GM12878 (cell line): ENCODE data around the gene ZDHHC14. TPM values are rescaled to one million over a fixed set of nuclear protein-coding genes. Genes with fewer than 3 reads are reported as not detected.

Source experiments
- ASH2L ChIP-seq: fragments of 300-600, 200-600 bp; sonication (generic); IDR thresholded peaks from 2 replicates; pipeline ENCODE4 v1.6.1; 2017; ENCODE audit warnings: low read depth, mild to moderate bottlenecking, borderline replicate concordance
- ATF2 ChIP-seq: IDR thresholded peaks from 2 replicates; pipeline ENCODE4 v1.6.1; 2012; ENCODE audit warnings: low read length, inconsistent platforms
- ATF7 ChIP-seq: fragments of 450-650 bp; IDR thresholded peaks from 2 replicates; pipeline ENCODE4 v1.6.1; 2016; ENCODE audit warnings: low read depth, mild to moderate bottlenecking
- BMI1 ChIP-seq: fragments of 450-650 bp; IDR thresholded peaks from 2 replicates; pipeline ENCODE4 v1.6.1; 2016; ENCODE audit warnings: mild to moderate bottlenecking, moderate library complexity, borderline replicate concordance
- CEBPB ChIP-seq, 2 experiments: fragments of 150-350 bp in 1 of 2; IDR thresholded peaks; 2 replicates each; pipeline ENCODE4 v1.6.1; 2012 to 2014; ENCODE audit warnings: low read depth in 2 of 2, low read length in 2 of 2, borderline replicate concordance in 1 of 2, inconsistent platforms in 1 of 2
- CREM ChIP-seq: IDR thresholded peaks from 2 replicates; pipeline ENCODE4 v1.6.1; 2014; ENCODE audit warnings: antibody characterized with exemption, low read depth
- ELK1 ChIP-seq: IDR thresholded peaks from 2 replicates; pipeline ENCODE4 v1.6.1; 2012; ENCODE audit warnings: low read depth, low read length, improper control_type of control experiment
- GABPA ChIP-seq: IDR thresholded peaks from 2 replicates; pipeline ENCODE4 v1.6.1; 2014; ENCODE audit warnings: antibody characterized with exemption, low read depth, mild to moderate bottlenecking, inconsistent platforms
- IRF3 ChIP-seq: fragments of 450-650 bp; IDR thresholded peaks from 2 replicates; pipeline ENCODE4 v1.6.1; 2014; ENCODE audit warnings: mild to moderate bottlenecking
- JUNB ChIP-seq: IDR thresholded peaks from 2 replicates; pipeline ENCODE4 v1.6.1; 2016; ENCODE audit warnings: antibody characterized with exemption, mild to moderate bottlenecking
- KAT2A ChIP-seq: conservative IDR thresholded peaks from 2 replicates; pipeline ENCODE4 v1.6.1; 2011; ENCODE audit warnings: low read depth, low read length; ENCODE audit not compliant: control insufficient read depth
- NRF1 ChIP-seq: conservative IDR thresholded peaks from 2 replicates; pipeline ENCODE4 v1.6.1; 2011; ENCODE audit warnings: mild to moderate bottlenecking, low read depth, low read length, improper control_type of control experiment
- PBX3 ChIP-seq: IDR thresholded peaks from 2 replicates; pipeline ENCODE4 v1.6.1; 2011; ENCODE audit warnings: mild to moderate bottlenecking, low read depth, low read length, moderate library complexity; ENCODE audit not compliant: insufficient replicate concordance
- RAD21 ChIP-seq: IDR thresholded peaks from 2 replicates; pipeline ENCODE4 v1.6.1; 2011; ENCODE audit warnings: mild to moderate bottlenecking, low read depth, low read length, moderate library complexity; ENCODE audit not compliant: insufficient read depth
- SREBF1 ChIP-seq: IDR thresholded peaks from 2 replicates; pipeline ENCODE4 v1.6.1; 2012; ENCODE audit warnings: mild to moderate bottlenecking, low read length
- SREBF2 ChIP-seq: IDR thresholded peaks from 2 replicates; pipeline ENCODE4 v1.6.1; 2012; ENCODE audit warnings: mild to moderate bottlenecking, low read length
- SUPT20H ChIP-seq: IDR thresholded peaks from 2 replicates; pipeline ENCODE4 v1.6.1; 2011; ENCODE audit warnings: low read depth, mild to moderate bottlenecking, low read length, moderate library complexity, borderline replicate concordance; ENCODE audit not compliant: control insufficient read depth
- TCF12 ChIP-seq: IDR thresholded peaks from 2 replicates; pipeline ENCODE4 v1.6.1; 2011; ENCODE audit warnings: low read depth, mild to moderate bottlenecking, low read length
- WRNIP1 ChIP-seq: IDR thresholded peaks from 2 replicates; pipeline ENCODE4 v1.6.1; 2011; ENCODE audit warnings: low read depth, low read length, improper control_type of control experiment, borderline replicate concordance
- YBX1 ChIP-seq: fragments of 450-650 bp; IDR thresholded peaks from 2 replicates; pipeline ENCODE4 v1.6.1; 2016; ENCODE audit warnings: antibody characterized with exemption
- ZNF207 ChIP-seq: fragments of 450-650 bp; IDR thresholded peaks from 2 replicates; pipeline ENCODE4 v1.6.1; 2014; ENCODE audit warnings: antibody characterized with exemption, mild to moderate bottlenecking, borderline replicate concordance
- ZNF217 ChIP-seq: fragments of 450-650 bp; IDR thresholded peaks from 2 replicates; pipeline ENCODE4 v1.6.1; 2017; ENCODE audit warnings: antibody characterized with exemption, mild to moderate bottlenecking
- polyA plus RNA-seq, 11 experiments: library from polyadenylated mRNA; depleted of rRNA in 4 of 11; unstranded in 6 of 11; stranded (reverse) in 5 of 11; fragments of >200 nt; fragmentation: Nextera tagmentation in 4 of 11; fragmentation: Illumina TruSeq in 1 of 11; extraction: Ambion mirVana in 4 of 11; extraction: Trizol in 1 of 11; gene quantifications; 1 replicate in 1 of 11; 2 replicates in 10 of 11; pipeline versions ENCODE4 v1.2.1 to v1.2.3, GENCODE V29; 2011 to 2016; ENCODE audit warnings: inconsistent platforms in 2 of 11, missing spikeins in 2 of 11, low read depth in 1 of 11
- total RNA-seq, 4 experiments: library from RNA; depleted of rRNA in 3 of 4; stranded (reverse); fragments of >200 nt in 3 of 4; fragmentation: Illumina TruSeq in 1 of 4; extraction: Trizol in 1 of 4; gene quantifications; 2 replicates each; pipeline versions ENCODE4 v1.2.1 to v1.2.3, GENCODE V29; 2013 to 2021

The ZDHHC14 gene
- total and polyA plus RNA-seq, 10 of the 15 experiments (the other 5 are each of a cell fraction or from before 2014, with no cell fraction given): 0.15 to 16.0 (median 0.76) TPM; not detected in 1

GRCh38 chr6:157569543-157569942 lies 188.6 kb downstream of the ZDHHC14 start (continued):
- TF ChIP-seq PBX3 (no peak), JUNB (peak; percentile 43; the same call in 1 of the 2 replicates), ZNF207 (no peak), ASH2L (no peak), SUPT20H (no peak), CREM (no peak), NRF1 (no peak), BMI1 (no peak), YBX1 (no peak), TCF12 (0 out of 2 replicates have a peak, but pooled peaks have one; percentile 53), GABPA (0 out of 2 replicates have a peak, but pooled peaks have one; percentile 27), RAD21 (no peak), WRNIP1 (no peak), CEBPB (IDR thresholded peaks at IDR 0.05; ENCODE audit: borderline replicate concordance in 1 of 2, low read depth in 2 of 2, low read length in 2 of 2) (0 out of 4 replicates have a peak, but pooled peaks of 1 of the 2 experiments have one; percentile 23), IRF3 (no peak), SREBF2 (no peak), ATF2 (peak; percentile 86), SREBF1 (no peak), ELK1 (no peak), KAT2A (no peak), ZNF217 (peak; percentile 44; the same call in 1 of the 2 replicates), ATF7 (peak; percentile 78)
